Mesenchymal stem cell (in vitro differentiated cells and primary cell): ENCODE data around the gene ITIH5.

ENCODE experiments used
- DNase-seq: peaks from one replicate; pipeline ENCODE4 v3.0.0-alpha.2; 2013
- H2AFZ ChIP-seq: one replicate; pipeline ENCODE4 v1.6.1; 2013; ENCODE audit warnings: low read depth, mild to moderate bottlenecking, control low read depth, inconsistent platforms, low read length, moderate library complexity
- H2AK5ac ChIP-seq: 2 replicates; pipeline ENCODE4 v1.6.1; 2013; ENCODE audit warnings: low read length, moderate library complexity, mild to moderate bottlenecking, inconsistent platforms; ENCODE audit not compliant: severe bottlenecking
- H2BK120ac ChIP-seq: one replicate; pipeline ENCODE4 v1.6.1; 2013; ENCODE audit warnings: low read depth, mild to moderate bottlenecking, inconsistent platforms, low read length, moderate library complexity
- H2BK12ac ChIP-seq, 2 experiments: one replicate each; pipeline ENCODE4 v1.6.1; 2013; ENCODE audit warnings: inconsistent platforms in 2 of 2, low read length in 2 of 2, mild to moderate bottlenecking in 2 of 2, moderate library complexity in 2 of 2, control low read depth in 1 of 2
- H2BK15ac ChIP-seq: one replicate; pipeline ENCODE4 v1.6.1; 2013; ENCODE audit warnings: mild to moderate bottlenecking, low read depth, inconsistent platforms; ENCODE audit not compliant: poor library complexity, severe bottlenecking
- H2BK5ac ChIP-seq: 2 replicates; pipeline ENCODE4 v1.6.1; 2013; ENCODE audit warnings: low read depth, mild to moderate bottlenecking, low read length, control low read depth, inconsistent platforms; ENCODE audit not compliant: poor library complexity, severe bottlenecking
- H3K14ac ChIP-seq, 2 experiments: one replicate each; pipeline ENCODE4 v1.6.1; 2013; ENCODE audit warnings: inconsistent platforms in 2 of 2, low read length in 2 of 2, control low read depth in 1 of 2, mild to moderate bottlenecking in 1 of 2, moderate library complexity in 1 of 2
- H3K18ac ChIP-seq, 2 experiments: one replicate each; pipeline ENCODE4 v1.6.1; 2013; ENCODE audit warnings: inconsistent platforms in 2 of 2, low read length in 2 of 2, control low read depth in 1 of 2, low read depth in 1 of 2, mild to moderate bottlenecking in 1 of 2
- H3K23ac ChIP-seq, 2 experiments: one replicate each; pipeline ENCODE4 v1.6.1; 2013; ENCODE audit warnings: inconsistent platforms in 2 of 2, low read length in 2 of 2, mild to moderate bottlenecking in 2 of 2, moderate library complexity in 2 of 2, control low read depth in 1 of 2
- H3K27ac ChIP-seq: 2 replicates; pipeline ENCODE4 v1.5.1; 2013; ENCODE audit warnings: mild to moderate bottlenecking, moderate library complexity, low read length, control low read depth, inconsistent platforms; ENCODE audit not compliant: poor library complexity, severe bottlenecking
- H3K27me3 ChIP-seq, 2 experiments: 2 replicates each; pipeline versions ENCODE4 v1.6.1 to v1.7.0; 2013; ENCODE audit warnings: low read length in 2 of 2, mild to moderate bottlenecking in 2 of 2, moderate library complexity in 2 of 2, control low read depth in 1 of 2, inconsistent platforms in 1 of 2; ENCODE audit not compliant: control insufficient read depth in 1 of 2, insufficient read depth in 1 of 2
- H3K36me3 ChIP-seq, 2 experiments: 2 replicates each; pipeline versions ENCODE4 v1.6.1 to v1.7.0; 2013; ENCODE audit warnings: low read length in 2 of 2, control low read depth in 1 of 2, inconsistent platforms in 1 of 2, low read depth in 1 of 2, mild to moderate bottlenecking in 1 of 2; ENCODE audit not compliant: insufficient read depth in 2 of 2, control insufficient read depth in 1 of 2
- H3K4ac ChIP-seq, 2 experiments: one replicate each; pipeline ENCODE4 v1.6.1; 2013; ENCODE audit warnings: inconsistent platforms in 2 of 2, low read length in 2 of 2, mild to moderate bottlenecking in 2 of 2, moderate library complexity in 2 of 2, control low read depth in 1 of 2, low read depth in 1 of 2
- H3K4me1 ChIP-seq: 2 replicates; pipeline ENCODE4 v1.6.1; 2013; ENCODE audit warnings: low read depth, low read length, control low read depth; ENCODE audit not compliant: control insufficient read depth, insufficient read depth
- H3K4me2 ChIP-seq: 2 replicates; pipeline ENCODE4 v1.6.1; 2013; ENCODE audit warnings: low read length, mild to moderate bottlenecking, inconsistent platforms; ENCODE audit not compliant: poor library complexity, severe bottlenecking
- H3K4me3 ChIP-seq, 2 experiments: 2 replicates each; pipeline versions ENCODE4 v1.5.1 to v1.7.0; 2013; ENCODE audit warnings: low read length in 2 of 2, mild to moderate bottlenecking in 2 of 2, control low read depth in 1 of 2, low read depth in 1 of 2; ENCODE audit not compliant: insufficient read depth in 1 of 2
- H3K79me1 ChIP-seq: replicated peaks from 2 replicates; pipeline ENCODE4 v1.6.1; 2013; ENCODE audit warnings: mild to moderate bottlenecking, control low read depth, low read length, inconsistent platforms; ENCODE audit not compliant: poor library complexity, severe bottlenecking
- H3K9ac ChIP-seq: 2 replicates; pipeline ENCODE4 v1.7.0; 2013; ENCODE audit warnings: mild to moderate bottlenecking, low read length, moderate library complexity
- H3K9me3 ChIP-seq: 2 replicates; pipeline ENCODE4 v1.7.0; 2013; ENCODE audit warnings: mild to moderate bottlenecking, low read length; ENCODE audit not compliant: control insufficient read depth
- H4K8ac ChIP-seq: one replicate; pipeline ENCODE4 v1.6.1; 2013; ENCODE audit warnings: inconsistent platforms, mild to moderate bottlenecking, low read length, moderate library complexity
- H4K91ac ChIP-seq: one replicate; pipeline ENCODE4 v1.6.1; 2013; ENCODE audit warnings: mild to moderate bottlenecking, low read length, inconsistent platforms
- WGBS: methylation state at CpG from one replicate; pipeline ENCODE4 v1.1.7; 2013; ENCODE audit warnings: mixed read lengths; 5-methylcytosine and 5-hydroxymethylcytosine counted together

Gene ITIH5

DNA sequence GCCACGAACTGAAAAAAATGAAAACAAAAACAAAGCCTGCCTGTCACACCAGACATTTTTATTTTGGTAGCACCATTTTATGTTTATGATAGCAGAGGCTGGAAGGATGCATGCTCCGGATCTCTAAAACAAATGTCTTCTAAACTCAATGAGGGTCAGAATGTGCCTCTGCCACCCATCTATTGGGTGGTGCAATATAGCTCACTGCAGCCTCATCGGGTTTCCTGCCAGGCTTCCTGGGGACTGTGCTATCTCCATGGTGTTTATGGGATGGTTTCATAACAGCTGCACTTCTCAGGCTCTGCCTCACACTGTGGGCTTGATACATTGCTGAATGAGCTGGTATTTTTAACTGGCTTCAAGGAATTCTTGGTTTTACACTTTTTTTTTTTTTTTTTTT is 94.4 kb downstream of the ITIH5 start:
- Histone ChIP-seq H3K27ac (no peak overlapping the region), H3K4me2 (no peak overlapping the region), H2AK5ac (no peak overlapping the region), H3K14ac (no peak overlapping the region), H3K23ac (no peak overlapping the region), H4K91ac (no peak overlapping the region), H2AFZ (no peak overlapping the region), H3K36me3 (no peaks in the 10 kb centered on the region), H3K27me3 (peaks cover 0 to 29% of the 10 kb centered on the region in 2 experiments), H3K4me1 (peaks cover 2% of the 10 kb centered on the region), H3K4ac (no peak overlapping the region), H3K9ac (no peak overlapping the region), H3K9me3 (no peaks in the 10 kb centered on the region), H3K4me3 (no peak overlapping the region), H2BK12ac (no peak overlapping the region), H3K79me1 (no peaks in the 10 kb centered on the region), H2BK15ac (no peak overlapping the region), H3K18ac (no peak overlapping the region), H4K8ac (no peak overlapping the region), H2BK120ac (no peak overlapping the region), H2BK5ac (no peak overlapping the region)
- 40% methylated on average over 2 of the region's 3 CpGs for WGBS
- peak; percentile 21 for DNase-seq

DNA sequence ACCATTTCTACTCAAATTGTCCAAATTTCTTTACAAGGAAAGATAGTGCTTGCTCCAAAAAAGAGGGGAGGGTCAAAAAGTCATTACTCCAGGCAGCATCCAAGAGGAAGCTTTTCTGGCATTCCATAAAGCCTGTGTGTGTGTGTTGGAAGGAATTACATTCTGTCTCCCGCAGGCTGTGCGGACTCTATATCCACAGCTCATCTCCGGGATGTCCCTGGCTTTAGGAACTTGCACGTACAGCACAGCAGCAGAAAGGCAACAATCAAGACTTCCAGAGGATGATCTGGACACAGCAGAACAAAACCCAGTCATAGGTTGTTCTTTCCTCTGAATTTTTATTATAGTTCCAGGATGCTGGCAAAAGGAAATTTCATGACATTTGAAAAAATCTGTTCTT is 94.8 kb downstream of the ITIH5 start:
- Histone ChIP-seq H2AFZ (no peak overlapping the region), H2BK12ac (no peak overlapping the region), H3K18ac (no peak overlapping the region), H3K36me3 (no peaks in the 10 kb centered on the region), H2BK5ac (no peak overlapping the region), H3K9ac (no peak overlapping the region), H3K27ac (no peak overlapping the region), H3K4ac (no peak overlapping the region), H3K4me3 (no peak overlapping the region), H4K8ac (no peak overlapping the region), H3K27me3 (peaks cover 0 to 29% of the 10 kb centered on the region in 2 experiments), H3K23ac (no peak overlapping the region), H2BK15ac (no peak overlapping the region), H3K9me3 (no peaks in the 10 kb centered on the region), H4K91ac (no peak overlapping the region), H3K14ac (no peak overlapping the region), H2BK120ac (no peak overlapping the region), H2AK5ac (no peak overlapping the region), H3K4me1 (peaks cover 2% of the 10 kb centered on the region), H3K79me1 (no peaks in the 10 kb centered on the region), H3K4me2 (no peak overlapping the region)
- DNase-seq = no peak
- WGBS = 53% methylated on average over 4 of the region's 4 CpGs

DNA sequence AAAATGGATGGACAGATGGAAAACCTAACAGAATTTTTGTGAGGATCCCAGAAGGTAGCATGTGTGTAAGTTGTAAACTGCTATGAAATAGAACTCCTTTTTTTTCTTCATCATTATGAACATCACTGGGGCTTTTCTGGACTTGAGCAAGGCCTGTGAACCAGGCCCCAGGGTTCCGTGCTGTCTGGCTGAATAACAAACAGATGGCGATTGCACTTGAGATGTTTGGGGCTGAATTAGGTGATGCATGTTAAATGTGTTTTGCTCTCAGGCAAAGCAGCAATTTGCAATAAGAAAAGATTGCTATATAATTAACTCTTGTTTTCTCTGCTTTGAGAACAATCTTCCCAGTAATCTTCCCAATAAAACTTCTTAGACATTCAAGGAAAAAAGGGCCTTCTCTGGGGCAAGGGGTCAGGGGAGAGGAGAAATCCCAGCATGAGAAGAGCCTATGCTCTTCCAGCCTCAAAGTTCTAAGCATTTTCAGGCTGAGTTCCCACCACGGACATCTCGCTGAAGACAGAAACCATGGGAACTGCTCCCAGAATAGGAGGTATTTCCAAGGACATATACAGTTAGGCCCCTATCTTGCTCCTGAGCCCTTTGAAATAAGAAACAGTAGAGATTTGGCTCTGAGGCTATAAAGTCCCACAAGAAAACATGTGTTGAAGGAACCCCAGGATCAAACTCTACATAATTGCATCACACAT is 98.7 kb downstream of the ITIH5 start:
- Histone ChIP-seq H3K27ac (no peak overlapping the region), H2BK120ac (no peak overlapping the region), H3K18ac (no peak overlapping the region), H3K4me1 (no peaks in the 10 kb centered on the region), H3K27me3 (peaks cover 0 to 35% of the 10 kb centered on the region in 2 experiments), H3K4me2 (no peak overlapping the region), H3K36me3 (no peaks in the 10 kb centered on the region), H3K4me3 (no peak overlapping the region), H3K14ac (no peak overlapping the region), H4K91ac (no peak overlapping the region), H2AK5ac (no peak overlapping the region), H2AFZ (no peak overlapping the region), H4K8ac (no peak overlapping the region), H2BK15ac (no peak overlapping the region), H3K9me3 (no peaks in the 10 kb centered on the region), H3K9ac (no peak overlapping the region), H2BK5ac (no peak overlapping the region), H3K4ac (no peak overlapping the region), H3K23ac (no peak overlapping the region), H3K79me1 (no peaks in the 10 kb centered on the region), H2BK12ac (no peak overlapping the region)
- no peak for DNase-seq
- WGBS = 55% methylated on average over 2 of the region's 4 CpGs

DNA sequence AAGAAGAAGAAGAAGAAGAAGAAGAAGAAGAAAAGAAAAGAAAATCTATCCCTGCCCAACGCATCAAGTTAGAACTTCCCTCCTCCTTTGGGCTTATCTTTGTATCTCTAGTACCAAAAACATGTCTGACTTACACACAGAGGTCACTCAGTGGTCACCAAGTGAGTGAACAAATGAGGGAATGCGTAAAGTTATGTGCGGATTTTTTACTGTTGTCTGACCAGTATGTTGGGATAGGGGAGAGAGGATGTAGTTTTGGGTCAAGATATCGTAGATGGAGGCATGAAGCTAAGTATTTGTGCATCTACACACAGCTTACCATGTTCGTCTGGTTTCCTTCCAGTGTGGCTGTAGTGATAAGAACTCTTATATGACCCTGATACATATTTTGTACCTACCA is 99.9 kb downstream of the ITIH5 start:
- no peak overlapping the region for H4K91ac ChIP-seq
- no peak overlapping the region for H2BK15ac ChIP-seq
- H3K9ac ChIP-seq = no peak overlapping the region
- H3K4me1 ChIP-seq = no peaks in the 10 kb centered on the region
- H3K79me1 ChIP-seq = no peaks in the 10 kb centered on the region
- WGBS = 89% methylated on average over 4 of the region's 5 CpGs
- DNase-seq = no peak
- no peak overlapping the region for H2BK5ac ChIP-seq
- no peak overlapping the region for H3K4me2 ChIP-seq
- no peak overlapping the region for H2BK120ac ChIP-seq
- no peak overlapping the region for H3K14ac ChIP-seq
- no peak overlapping the region for H3K23ac ChIP-seq
- no peak overlapping the region for H2BK12ac ChIP-seq
- no peak overlapping the region for H3K4ac ChIP-seq
- H3K9me3 ChIP-seq = no peaks in the 10 kb centered on the region
- H2AFZ ChIP-seq = no peak overlapping the region
- H4K8ac ChIP-seq = no peak overlapping the region
- no peak overlapping the region for H3K27ac ChIP-seq
- no peak overlapping the region for H2AK5ac ChIP-seq
- H3K36me3 ChIP-seq = no peaks in the 10 kb centered on the region
- peaks cover 2 to 43% of the 10 kb centered on the region in 2 experiments for H3K27me3 ChIP-seq
- no peak overlapping the region for H3K18ac ChIP-seq
- H3K4me3 ChIP-seq = no peak overlapping the region
